HG03565 (cell line): Measurements from ENCODE around the gene CD99.
"Not testable (repeated sequence)": the region's sequence is repeated elsewhere in the genome, so short reads cannot be mapped to it uniquely, and the experiment has no call there.

Experiments
- ATAC-seq: cut with Tn5 transposase; IDR thresholded peaks from one replicate; pipeline ENCODE4 v1.9.1; 2021; ENCODE audit warnings: mild to moderate bottlenecking, moderate library complexity; ENCODE audit not compliant: unreplicated experiment

The CD99 gene

GRCh38 chrX:2675657-2676200 is 15.4 kb upstream of the CD99 start:
- ATAC-seq, result not testable (repeated sequence)

- ATAC-seq, result no peak
These were observed 14.1 kb upstream of the CD99 start for GRCh38 chrX:2676794-2677675.

- no peak for ATAC-seq
These were observed 13.3 kb upstream of the CD99 start for GRCh38 chrX:2677764-2678163.

- no peak for ATAC-seq
These were observed 12.5 kb upstream of the CD99 start for GRCh38 chrX:2678583-2678982.

GRCh38 chrX:2679534-2680485 is 11.3 kb upstream of the CD99 start:
- no peak for ATAC-seq

GRCh38 chrX:2680486-2681348 is 10.4 kb upstream of the CD99 start:
- ATAC-seq, result no peak

GRCh38 chrX:2682565-2683177 is 8.4 kb upstream of the CD99 start:
- ATAC-seq, result no peak

- ATAC-seq, result no peak
These were observed 6.8 kb upstream of the CD99 start for GRCh38 chrX:2684256-2684655.

GRCh38 chrX:2685886-2686285 is 5.2 kb upstream of the CD99 start:
- no peak for ATAC-seq

GRCh38 chrX:2689773-2690666 is 1.1 kb upstream of the CD99 start:
- ATAC-seq, result no peak

GRCh38 chrX:2691543-2692220 is 587 bp downstream of the CD99 start:
- ATAC-seq, result no peak

GRCh38 chrX:2692221-2693112 is 1.4 kb downstream of the CD99 start:
- ATAC-seq, result no peak

GRCh38 chrX:2693113-2694002 is 2.3 kb downstream of the CD99 start:
- ATAC-seq, result no peak

GRCh38 chrX:2694914-2695267 is 3.8 kb downstream of the CD99 start:
- no peak for ATAC-seq

GRCh38 chrX:2696698-2697215 is 5.7 kb downstream of the CD99 start:
- peak; percentile 90 for ATAC-seq

GRCh38 chrX:2697306-2697705 is 6.2 kb downstream of the CD99 start:
- ATAC-seq, result no peak
